OCI-LY3 (cell line): Measurements from ENCODE around the gene CAP2.

Source experiments
- EZH2phosphoT487 ChIP-seq: fragments of 200-600 bp; shearing (Covaris generic); IDR thresholded peaks from 2 replicates; pipeline ENCODE4 v1.6.1; 2018; ENCODE audit warnings: antibody characterized with exemption, mixed run types, low read depth
- TF ChIP-seq, protein P1 (sequence below): fragments of 200-600, 300-600 bp; sonication (generic); IDR thresholded peaks from 2 replicates; pipeline ENCODE4 v1.5.1; 2014; ENCODE audit warnings: antibody characterized with exemption, low read length, low read depth

DNA sequence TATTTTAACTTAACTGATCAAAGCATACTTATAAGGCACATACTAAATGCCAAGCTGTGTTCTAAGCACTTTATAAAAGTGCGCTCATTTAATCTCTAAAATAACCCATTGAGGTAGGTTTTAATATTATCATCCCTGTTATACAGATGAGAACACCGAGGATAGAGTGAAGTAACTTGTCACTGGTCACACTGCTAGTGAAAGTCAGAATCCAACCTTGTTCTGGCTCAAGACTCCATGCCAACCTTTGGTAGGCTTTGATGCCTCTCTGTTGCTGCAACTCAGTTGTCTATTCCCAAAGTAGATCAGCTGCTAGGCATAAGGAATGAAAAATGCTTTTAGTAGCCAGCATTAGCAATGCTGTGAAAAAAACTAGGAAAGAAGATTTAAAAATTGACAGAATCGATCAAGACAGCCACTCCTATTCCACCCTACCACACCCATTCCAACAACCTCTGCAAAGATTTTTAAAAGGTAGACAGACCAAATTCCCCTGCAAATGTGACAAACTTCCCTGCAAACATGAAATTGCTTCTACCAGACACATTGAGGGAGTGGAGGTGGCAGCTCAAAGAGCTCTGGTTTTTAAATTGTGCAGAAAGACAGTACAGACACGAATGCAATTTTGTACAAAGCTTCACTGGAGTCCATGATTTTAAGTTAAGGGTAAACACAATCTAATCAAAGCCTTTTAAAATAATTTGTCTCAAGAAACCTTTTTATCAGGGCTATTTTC is 39.8 kb upstream of the CAP2 start:
- TF ChIP-seq, protein P1, sequence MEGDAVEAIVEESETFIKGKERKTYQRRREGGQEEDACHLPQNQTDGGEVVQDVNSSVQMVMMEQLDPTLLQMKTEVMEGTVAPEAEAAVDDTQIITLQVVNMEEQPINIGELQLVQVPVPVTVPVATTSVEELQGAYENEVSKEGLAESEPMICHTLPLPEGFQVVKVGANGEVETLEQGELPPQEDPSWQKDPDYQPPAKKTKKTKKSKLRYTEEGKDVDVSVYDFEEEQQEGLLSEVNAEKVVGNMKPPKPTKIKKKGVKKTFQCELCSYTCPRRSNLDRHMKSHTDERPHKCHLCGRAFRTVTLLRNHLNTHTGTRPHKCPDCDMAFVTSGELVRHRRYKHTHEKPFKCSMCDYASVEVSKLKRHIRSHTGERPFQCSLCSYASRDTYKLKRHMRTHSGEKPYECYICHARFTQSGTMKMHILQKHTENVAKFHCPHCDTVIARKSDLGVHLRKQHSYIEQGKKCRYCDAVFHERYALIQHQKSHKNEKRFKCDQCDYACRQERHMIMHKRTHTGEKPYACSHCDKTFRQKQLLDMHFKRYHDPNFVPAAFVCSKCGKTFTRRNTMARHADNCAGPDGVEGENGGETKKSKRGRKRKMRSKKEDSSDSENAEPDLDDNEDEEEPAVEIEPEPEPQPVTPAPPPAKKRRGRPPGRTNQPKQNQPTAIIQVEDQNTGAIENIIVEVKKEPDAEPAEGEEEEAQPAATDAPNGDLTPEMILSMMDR = no peak
- TF ChIP-seq EZH2phosphoT487 = no peak
